Activated B cell treated with CpG ODN at 0.5 μM for 24 hours (primary cell): Measurements from ENCODE around the gene AKAP1. TPM values are rescaled to one million over a fixed set of nuclear protein-coding genes. Genes with fewer than 3 reads are reported as not detected.

Experiments used
- ATAC-seq: fragments of 200-7000 bp; cut with Tn5 transposase; one replicate; pipeline ENCODE4 v1.10.0; 2021; ENCODE audit warnings: low read depth, mild to moderate bottlenecking, moderate library complexity
- CTCF ChIA-PET: fragments of 350-600 bp; sonication (Branson Sonifier 250); formaldehyde crosslinking; loops from one replicate; lab custom pipeline; 2021; ENCODE audit warnings: antibody characterized with exemption; lab: Charles Lee
- POLR2A ChIA-PET: fragments of 350-600 bp; sonication (Branson Sonifier 250); formaldehyde crosslinking; loops from one replicate; lab custom pipeline; 2021; ENCODE audit warnings: antibody characterized with exemption; lab: Charles Lee
- DNase-seq: peaks from one replicate; pipeline ENCODE4 v3.0.0; 2022
- H3K27ac Mint-ChIP-seq: one replicate; pipeline ENCODE4 v1.8.0; 2020; ENCODE audit warnings: mixed read lengths
- H3K27me3 Mint-ChIP-seq: one replicate; pipeline ENCODE4 v1.8.0; 2021; ENCODE audit warnings: mixed read lengths
- H3K36me3 Mint-ChIP-seq: one replicate; pipeline ENCODE4 v1.8.0; 2021; ENCODE audit warnings: low read depth, mixed read lengths
- H3K4me1 Mint-ChIP-seq: one replicate; pipeline ENCODE4 v1.8.0; 2021; ENCODE audit warnings: mixed read lengths
- H3K4me3 Mint-ChIP-seq: one replicate; pipeline ENCODE4 v1.8.0; 2020; ENCODE audit warnings: mild to moderate bottlenecking, mixed read lengths
- H3K9me3 Mint-ChIP-seq: one replicate; pipeline ENCODE4 v1.8.0; 2020; ENCODE audit warnings: mixed read lengths
- CTCF ChIP-seq: fragments of 200-600 bp; IDR thresholded peaks from one replicate; pipeline ENCODE4 v1.8.0; 2022; ENCODE audit warnings: antibody characterized with exemption, mild to moderate bottlenecking
- intact Hi-C: fragments of 100-400 bp; cut with micrococcal nuclease; formaldehyde crosslinking; loops from one replicate; pipeline ENCODE4 v1.15.1; 2024
- total RNA-seq: library from RNA; stranded (reverse); gene quantifications from 2 replicates; pipeline ENCODE4 v1.2.3, GENCODE V29; 2022

Gene AKAP1
- total RNA-seq, 1 donor from 2014 or later: 22.5 TPM

- H3K27ac Mint-ChIP-seq: no peak overlapping the region
- no peak for DNase-seq
- intact Hi-C loops: no loop called here
- ChIA-PET CTCF (no interaction called here), POLR2A (no interaction called here)
- no peak for ATAC-seq
- H3K27me3 Mint-ChIP-seq: peaks cover 23% of the 10 kb centered on the region
- H3K36me3 Mint-ChIP-seq: no peaks in the 10 kb centered on the region
- H3K4me3 Mint-ChIP-seq: no peak overlapping the region
- H3K9me3 Mint-ChIP-seq: no peaks in the 10 kb centered on the region
- H3K4me1 Mint-ChIP-seq: no peaks in the 10 kb centered on the region
- no peak for TF ChIP-seq CTCF
Observed at GRCh38 chr17:57165754-57166153, 80.7 kb downstream of the AKAP1 start.

GRCh38 chr17:57166803-57167202 lies 81.8 kb downstream of the AKAP1 start:
- Mint-ChIP-seq H3K9me3 (no peaks in the 10 kb centered on the region), H3K27ac (no peak overlapping the region), H3K27me3 (peaks cover 24% of the 10 kb centered on the region), H3K36me3 (no peaks in the 10 kb centered on the region), H3K4me1 (no peaks in the 10 kb centered on the region), H3K4me3 (no peak overlapping the region)
- ChIA-PET POLR2A (no interaction called here), CTCF (no interaction called here)
- intact Hi-C loops: no loop called here
- TF ChIP-seq CTCF: no peak
- ATAC-seq: no peak
- no peak for DNase-seq

GRCh38 chr17:57168695-57169094 lies 83.6 kb downstream of the AKAP1 start:
- H3K9me3 Mint-ChIP-seq: no peaks in the 10 kb centered on the region
- H3K36me3 Mint-ChIP-seq: no peaks in the 10 kb centered on the region
- POLR2A ChIA-PET: no interaction called here
- no peak for ATAC-seq
- TF ChIP-seq CTCF: no peak
- intact Hi-C loops: no loop called here
- H3K27me3 Mint-ChIP-seq: peaks cover 30% of the 10 kb centered on the region
- H3K27ac Mint-ChIP-seq: no peak overlapping the region
- no peak for DNase-seq
- CTCF ChIA-PET: no interaction called here
- no peaks in the 10 kb centered on the region for H3K4me1 Mint-ChIP-seq
- H3K4me3 Mint-ChIP-seq: no peak overlapping the region

GRCh38 chr17:57170866-57171265 lies 85.8 kb downstream of the AKAP1 start:
- H3K9me3 Mint-ChIP-seq: no peaks in the 10 kb centered on the region
- no peak for ATAC-seq
- H3K27me3 Mint-ChIP-seq: peaks cover 30% of the 10 kb centered on the region
- no peaks in the 10 kb centered on the region for H3K36me3 Mint-ChIP-seq
- no peak overlapping the region for H3K27ac Mint-ChIP-seq
- ChIA-PET CTCF (no interaction called here), POLR2A (interaction anchor here (0.7 kb wide), 1 partner anchor 89 kb away, joined by 3 read pairs; no protein-coding TSS in a partner anchor)
- no peak overlapping the region for H3K4me3 Mint-ChIP-seq
- TF ChIP-seq CTCF: no peak
- intact Hi-C loops: no loop called here
- DNase-seq: no peak
- H3K4me1 Mint-ChIP-seq: no peaks in the 10 kb centered on the region

Other genes with a start within 250 kb of the AKAP1 start
- 63.5 and 71.4 TPM in 2 replicates for gene TRIM25, start 171.2 kb upstream of the AKAP1 start, total RNA-seq
- 21.6 and 21.9 TPM in 2 replicates for gene COIL, start 124.2 kb upstream of the AKAP1 start, total RNA-seq
- 32.0 and 35.2 TPM in 2 replicates for gene SCPEP1, start 107.1 kb upstream of the AKAP1 start, total RNA-seq
- 93.2 and 102 TPM in 2 replicates for gene MSI2, start 171.3 kb downstream of the AKAP1 start, total RNA-seq